Hepatocyte (in vitro differentiated cells): ENCODE results near the gene RNF121.

ENCODE experiments used
- CTCF ChIP-seq: fragments of 200-600 bp; sonication (generic); IDR thresholded peaks from 2 replicates; pipeline ENCODE4 v1.5.1; 2016; ENCODE audit warnings: antibody characterized with exemption, mild to moderate bottlenecking; ENCODE audit not compliant: poor library complexity
- EZH2phosphoT487 ChIP-seq: fragments of 200-600 bp; sonication (generic); IDR thresholded peaks from one replicate; pipeline ENCODE4 v1.6.1; 2018; ENCODE audit warnings: antibody characterized with exemption, mild to moderate bottlenecking, low read depth, moderate library complexity; ENCODE audit not compliant: unreplicated experiment, severe bottlenecking

- no peak for TF ChIP-seq EZH2phosphoT487
- no peak for TF ChIP-seq CTCF
Measured at GRCh38 chr11:71949034-71949433, 20.2 kb downstream of the RNF121 start.
